IPS-20b (cell line): ENCODE measurements around the gene TLCD3A.
"Not testable (repeated sequence)": the region's sequence is repeated elsewhere in the genome, so short reads cannot be mapped to it uniquely, and the experiment has no call there.

Experiments used
- H3K27ac ChIP-seq: one replicate; pipeline ENCODE4 v1.5.1; 2013; ENCODE audit warnings: low read length
- H3K27me3 ChIP-seq: 2 replicates; pipeline ENCODE4 v1.6.1; 2013; ENCODE audit warnings: mild to moderate bottlenecking, low read length, inconsistent platforms; ENCODE audit not compliant: insufficient read depth
- H3K36me3 ChIP-seq: 2 replicates; pipeline ENCODE4 v1.6.1; 2013; ENCODE audit warnings: low read depth, mild to moderate bottlenecking, inconsistent platforms, low read length, moderate library complexity; ENCODE audit not compliant: insufficient read depth
- H3K4me1 ChIP-seq: 2 replicates; pipeline ENCODE4 v1.6.1; 2013; ENCODE audit warnings: mild to moderate bottlenecking, control low read depth, inconsistent platforms, low read length, moderate library complexity; ENCODE audit not compliant: insufficient read depth
- H3K4me3 ChIP-seq: 2 replicates; pipeline ENCODE4 v1.5.1; 2013; ENCODE audit warnings: mild to moderate bottlenecking, low read length, inconsistent platforms
- H3K9ac ChIP-seq: 2 replicates; pipeline ENCODE4 v1.6.1; 2013; ENCODE audit warnings: low read depth, mild to moderate bottlenecking, inconsistent platforms, low read length, moderate library complexity
- H3K9me3 ChIP-seq: 2 replicates; pipeline ENCODE4 v1.6.1; 2013; ENCODE audit warnings: mild to moderate bottlenecking, low read depth, low read length, inconsistent platforms; ENCODE audit not compliant: insufficient read depth

TLCD3A gene

GRCh38 chr17:696369-696768 is 36.0 kb upstream of the TLCD3A start:
- no peaks in the 10 kb centered on the region; the same call in 1 of the 2 replicates for H3K4me1 ChIP-seq
- H3K9me3 ChIP-seq: no peaks in the 10 kb centered on the region
- no peak overlapping the region for H3K4me3 ChIP-seq
- H3K27ac ChIP-seq: no peak overlapping the region
- no peak overlapping the region for H3K9ac ChIP-seq
- H3K36me3 ChIP-seq: peaks cover 36% of the 10 kb centered on the region
- no peaks in the 10 kb centered on the region for H3K27me3 ChIP-seq

- Histone ChIP-seq H3K4me1 (no peaks in the 10 kb centered on the region; the same call in 1 of the 2 replicates), H3K9ac (no peak overlapping the region), H3K36me3 (peaks cover 36% of the 10 kb centered on the region), H3K9me3 (no peaks in the 10 kb centered on the region), H3K4me3 (no peak overlapping the region), H3K27me3 (no peaks in the 10 kb centered on the region), H3K27ac (no peak overlapping the region)
Observed at GRCh38 chr17:697682-698081, 34.7 kb upstream of the TLCD3A start.

GRCh38 chr17:698096-698495 is 34.3 kb upstream of the TLCD3A start:
- H3K27ac ChIP-seq, H3K4me1 ChIP-seq, H3K4me3 ChIP-seq, H3K9me3 ChIP-seq, H3K27me3 ChIP-seq, H3K9ac ChIP-seq: not testable (repeated sequence)
- peaks cover 36% of the 10 kb centered on the region for H3K36me3 ChIP-seq

- Histone ChIP-seq H3K9me3 (no peaks in the 10 kb centered on the region), H3K27ac (no peak overlapping the region), H3K27me3 (no peaks in the 10 kb centered on the region), H3K9ac (no peak overlapping the region), H3K36me3 (peaks cover 36% of the 10 kb centered on the region), H3K4me1 (no peaks in the 10 kb centered on the region), H3K4me3 (no peak overlapping the region)
Observed at GRCh38 chr17:699345-699744, 33.1 kb upstream of the TLCD3A start.

- Histone ChIP-seq H3K27ac (no peak overlapping the region), H3K4me3 (no peak overlapping the region), H3K9ac (no peak overlapping the region), H3K9me3 (no peaks in the 10 kb centered on the region), H3K27me3 (no peaks in the 10 kb centered on the region), H3K4me1 (no peaks in the 10 kb centered on the region), H3K36me3 (peaks cover 25% of the 10 kb centered on the region)
Observed at GRCh38 chr17:700504-701094, 31.8 kb upstream of the TLCD3A start.

- Histone ChIP-seq H3K27ac (no peak overlapping the region), H3K27me3 (no peaks in the 10 kb centered on the region), H3K9me3 (no peaks in the 10 kb centered on the region), H3K9ac (no peak overlapping the region), H3K36me3 (no peaks in the 10 kb centered on the region; the same call in 1 of the 2 replicates), H3K4me1 (no peaks in the 10 kb centered on the region), H3K4me3 (no peak overlapping the region)
Observed at GRCh38 chr17:703081-703875, 29.1 kb upstream of the TLCD3A start.

GRCh38 chr17:704111-704864 is 28.1 kb upstream of the TLCD3A start:
- Histone ChIP-seq H3K4me1 (no peaks in the 10 kb centered on the region), H3K9ac (no peak overlapping the region), H3K27ac (no peak overlapping the region), H3K27me3 (no peaks in the 10 kb centered on the region), H3K4me3 (no peak overlapping the region), H3K36me3 (peaks cover 5% of the 10 kb centered on the region), H3K9me3 (no peaks in the 10 kb centered on the region)

GRCh38 chr17:705011-705410 is 27.4 kb upstream of the TLCD3A start:
- Histone ChIP-seq H3K27ac (no peak overlapping the region), H3K4me1 (no peaks in the 10 kb centered on the region), H3K9me3 (no peaks in the 10 kb centered on the region), H3K9ac (no peak overlapping the region), H3K27me3 (no peaks in the 10 kb centered on the region), H3K36me3 (peaks cover 10% of the 10 kb centered on the region), H3K4me3 (no peak overlapping the region)

GRCh38 chr17:705863-706262 is 26.5 kb upstream of the TLCD3A start:
- Histone ChIP-seq H3K27me3 (no peaks in the 10 kb centered on the region), H3K27ac (no peak overlapping the region), H3K4me3 (no peak overlapping the region), H3K9me3 (no peaks in the 10 kb centered on the region), H3K9ac (no peak overlapping the region), H3K4me1 (no peaks in the 10 kb centered on the region), H3K36me3 (peaks cover 14% of the 10 kb centered on the region)

- peaks cover 14% of the 10 kb centered on the region for H3K36me3 ChIP-seq
- no peaks in the 10 kb centered on the region for H3K27me3 ChIP-seq
- H3K27ac ChIP-seq: no peak overlapping the region
- no peak overlapping the region for H3K9ac ChIP-seq
- no peak overlapping the region for H3K4me3 ChIP-seq
- H3K9me3 ChIP-seq: no peaks in the 10 kb centered on the region
- H3K4me1 ChIP-seq: no peaks in the 10 kb centered on the region
Observed at GRCh38 chr17:708132-708531, 24.3 kb upstream of the TLCD3A start.

GRCh38 chr17:718075-718474 is 14.3 kb upstream of the TLCD3A start:
- H3K27me3 ChIP-seq: no peaks in the 10 kb centered on the region
- no peak overlapping the region for H3K27ac ChIP-seq
- no peaks in the 10 kb centered on the region for H3K9me3 ChIP-seq
- H3K9ac ChIP-seq: no peak overlapping the region
- H3K4me3 ChIP-seq: no peak overlapping the region
- no peaks in the 10 kb centered on the region for H3K36me3 ChIP-seq
- no peaks in the 10 kb centered on the region for H3K4me1 ChIP-seq
